HG03066 (cell line): Measurements from ENCODE around the gene RNPC3.
A peak's percentile ranks its signal among the peaks of the same experiment; 100 is the strongest.

Experiments
- ATAC-seq: cut with Tn5 transposase; IDR thresholded peaks from one replicate; pipeline ENCODE4 v1.9.1; 2021; ENCODE audit warnings: low read depth; ENCODE audit not compliant: unreplicated experiment

The RNPC3 gene

GRCh38 chr1:103525607-103526507 lies at the start of gene RNPC3:
TSS of gene RNPC3 (plus strand) at chr1:103525699. CDS start at chr1:103526071, 372 bp downstream.
- ATAC-seq: peak; percentile 83

GRCh38 chr1:103477101-103477500 lies 48.4 kb upstream of the RNPC3 start:
- ATAC-seq: no peak

- ATAC-seq: no peak
Measured at GRCh38 chr1:103489935-103490334, 35.6 kb upstream of the RNPC3 start.

GRCh38 chr1:103492003-103492625 lies 33.4 kb upstream of the RNPC3 start:
- no peak for ATAC-seq

- ATAC-seq: no peak
Measured at GRCh38 chr1:103496014-103496635, 29.4 kb upstream of the RNPC3 start.

GRCh38 chr1:103497404-103497803 lies 28.1 kb upstream of the RNPC3 start:
- ATAC-seq: no peak

- ATAC-seq: no peak
Measured at GRCh38 chr1:103509250-103509649, 16.2 kb upstream of the RNPC3 start.

GRCh38 chr1:103513711-103514110 lies 11.8 kb upstream of the RNPC3 start:
- ATAC-seq: no peak

GRCh38 chr1:103514920-103515503 lies 10.5 kb upstream of the RNPC3 start:
- peak; percentile 63 for ATAC-seq

GRCh38 chr1:103516283-103516682 lies 9.2 kb upstream of the RNPC3 start:
- no peak for ATAC-seq

GRCh38 chr1:103516693-103517092 lies 8.8 kb upstream of the RNPC3 start:
- no peak for ATAC-seq

- ATAC-seq: peak; percentile 83
Measured at GRCh38 chr1:103517380-103518047, 8.0 kb upstream of the RNPC3 start.

- ATAC-seq: no peak
Measured at GRCh38 chr1:103520822-103521221, 4.7 kb upstream of the RNPC3 start.

- no peak for ATAC-seq
Measured at GRCh38 chr1:103523346-103523745, 2.2 kb upstream of the RNPC3 start.

GRCh38 chr1:103525114-103525606 lies 339 bp upstream of the RNPC3 start:
- ATAC-seq: peak; percentile 35

GRCh38 chr1:103527331-103527730 lies 1.8 kb downstream of the RNPC3 start:
- no peak for ATAC-seq

GRCh38 chr1:103529746-103530145 lies 4.2 kb downstream of the RNPC3 start:
- no peak for ATAC-seq

- ATAC-seq: no peak
Measured at GRCh38 chr1:103538226-103538625, 12.7 kb downstream of the RNPC3 start.

GRCh38 chr1:103541431-103541830 lies 15.9 kb downstream of the RNPC3 start:
- no peak for ATAC-seq

GRCh38 chr1:103546496-103546895 lies 21.0 kb downstream of the RNPC3 start:
- ATAC-seq: no peak
